Breast epithelium (tissue), 3 donors: ENCODE results near the gene SUV39H2.
"Not testable (repeated sequence)": the region's sequence is repeated elsewhere in the genome, so short reads cannot be mapped to it uniquely, and the experiment has no call there.

ENCODE experiments used
- CTCF ChIP-seq, 3 donors: fragments of 450-650 bp; IDR thresholded peaks; one replicate each; pipeline ENCODE4 v1.5.1; 2016 to 2017; ENCODE audit warnings: antibody characterized with exemption in 3 of 3, mild to moderate bottlenecking in 3 of 3, moderate library complexity in 3 of 3
- POLR2AphosphoS5 ChIP-seq, 3 donors: sonication (generic); formaldehyde crosslinking; IDR thresholded peaks; one replicate each; pipeline ENCODE4 v1.6.1; 2017; ENCODE audit warnings: antibody characterized with exemption in 3 of 3

GRCh38 chr10:14907591-14907990, 28.9 kb downstream of the SUV39H2 start:
- not testable (repeated sequence) for TF ChIP-seq CTCF, POLR2AphosphoS5 (IDR thresholded peaks at IDR 0.05)
